Effector memory CD8-positive, alpha-beta T cell (primary cell): ENCODE results near the gene RPL15.
A peak's percentile ranks its signal among the peaks of the same experiment; 100 is the strongest.

Experiments
- ATAC-seq: fragments of 150-1000 bp; cut with Tn5 transposase; replicated peaks from 2 replicates; pipeline ENCODE4 v1.10.0; 2021; ENCODE audit warnings: mild to moderate bottlenecking, moderate library complexity
- DNase-seq, 3 experiments: peaks; one replicate each; pipeline ENCODE4 v3.0.0; 2021
- H3K27ac Mint-ChIP-seq, 2 donors: one replicate each; pipeline ENCODE4 v1.8.0; 2022; ENCODE audit warnings: mild to moderate bottlenecking in 2 of 2, mixed read lengths in 2 of 2, moderate library complexity in 2 of 2
- H3K27me3 Mint-ChIP-seq, 2 donors: one replicate each; pipeline ENCODE4 v1.8.0; 2022; ENCODE audit warnings: mixed read lengths in 2 of 2
- H3K36me3 Mint-ChIP-seq: one replicate; pipeline ENCODE4 v1.8.0; 2022; ENCODE audit warnings: mild to moderate bottlenecking, moderate library complexity, mixed read lengths; ENCODE audit not compliant: insufficient read depth
- H3K4me1 Mint-ChIP-seq, 2 donors: one replicate each; pipeline ENCODE4 v1.8.0; 2022; ENCODE audit warnings: low read depth in 2 of 2, mixed read lengths in 2 of 2
- H3K4me3 Mint-ChIP-seq, 2 donors: one replicate each; pipeline ENCODE4 v1.8.0; 2022; ENCODE audit warnings: mild to moderate bottlenecking in 2 of 2, mixed read lengths in 2 of 2, moderate library complexity in 2 of 2
- H3K9me3 Mint-ChIP-seq, 2 donors: one replicate each; pipeline ENCODE4 v1.8.0; 2022; ENCODE audit warnings: mixed read lengths in 2 of 2

The RPL15 gene

DNA sequence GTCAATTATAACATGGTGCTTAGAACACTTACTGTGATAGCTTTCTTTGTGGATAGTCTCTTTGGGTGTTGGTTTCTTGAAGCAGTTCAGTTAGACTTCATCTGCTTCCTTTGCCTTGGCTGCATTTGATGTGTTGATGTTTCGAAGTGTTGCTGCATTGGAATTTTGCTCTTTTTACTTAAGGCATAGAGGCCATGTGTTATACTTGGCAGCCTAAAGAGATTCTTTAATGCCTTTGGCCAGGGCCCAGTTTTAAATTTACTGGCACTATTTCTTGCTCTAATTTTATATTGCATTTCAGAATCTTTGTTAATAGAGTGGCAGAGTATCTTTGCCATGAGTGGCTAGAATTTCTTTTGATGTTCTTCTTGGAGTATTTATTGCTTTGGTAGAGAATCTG lies 49.4 kb downstream of the RPL15 start:
- no peak for ATAC-seq
- Mint-ChIP-seq H3K4me1 (peaks cover 21 to 28% of the 10 kb centered on the region in 2 donors), H3K36me3 (peaks cover 100% of the 10 kb centered on the region), H3K9me3 (no peaks in the 10 kb centered on the region), H3K4me3 (no peak overlapping the region), H3K27ac (peak overlapping the region; percentile 60 to 87), H3K27me3 (no peaks in the 10 kb centered on the region)
- DNase-seq, result no peak

GRCh38 chr3:23968463-23969184 lies 51.7 kb downstream of the RPL15 start:
- Mint-ChIP-seq H3K9me3 (no peaks in the 10 kb centered on the region), H3K36me3 (peaks cover 91% of the 10 kb centered on the region), H3K4me1 (peaks cover 13 to 27% of the 10 kb centered on the region in 2 donors), H3K27me3 (no peaks in the 10 kb centered on the region), H3K4me3 (no peak overlapping the region), H3K27ac (peak overlapping the region; percentile 13 to 53)
- DNase-seq, result no peak
- ATAC-seq, result no peak

GRCh38 chr3:23969393-23969792 lies 52.5 kb downstream of the RPL15 start:
- peaks cover 12 to 27% of the 10 kb centered on the region in 2 donors for H3K4me1 Mint-ChIP-seq
- peaks cover 91% of the 10 kb centered on the region for H3K36me3 Mint-ChIP-seq
- DNase-seq (no peak), ATAC-seq (no peak)
- H3K9me3 Mint-ChIP-seq, result no peaks in the 10 kb centered on the region
- no peak overlapping the region for H3K4me3 Mint-ChIP-seq
- no peaks in the 10 kb centered on the region for H3K27me3 Mint-ChIP-seq
- H3K27ac Mint-ChIP-seq, result no peak overlapping the region
